CD4-positive, alpha-beta T cell (primary cell): ENCODE measurements around the gene SNAP47. TPM values are rescaled to one million over a fixed set of nuclear protein-coding genes. Genes with fewer than 3 reads are reported as not detected.

Experiments
- ATAC-seq: fragments of 200-7000 bp; cut with Tn5 transposase; one replicate; pipeline ENCODE4 v1.10.0; 2022; ENCODE audit warnings: mild to moderate bottlenecking; ENCODE audit not compliant: poor library complexity
- CTCF ChIA-PET: fragments of 350-600 bp; sonication (Branson Sonifier 250); formaldehyde crosslinking; loops from one replicate; lab custom pipeline; 2021; ENCODE audit warnings: antibody characterized with exemption, inconsistent platforms; lab: Charles Lee
- POLR2A ChIA-PET: fragments of 350-600 bp; sonication (Branson Sonifier 250); formaldehyde crosslinking; loops from one replicate; lab custom pipeline; 2021; ENCODE audit warnings: antibody characterized with exemption, inconsistent platforms; lab: Charles Lee
- DNase-seq, 14 experiments: peaks; one replicate each; pipeline ENCODE4 v3.0.0-alpha.2; 2013 to 2020; ENCODE audit warnings: mixed read lengths in 2 of 14
- H3K27ac ChIP-seq, 2 donors: one replicate each; pipeline versions ENCODE4 v1.5.1 to v1.7.0; 2013; ENCODE audit warnings: low read length in 2 of 2, low read depth in 1 of 2, mild to moderate bottlenecking in 1 of 2
- H3K27me3 ChIP-seq, 2 experiments: 1 replicate in 1 of 2; 2 replicates in 1 of 2; pipeline versions ENCODE4 v1.6.1 to v1.7.0; 2013; ENCODE audit warnings: low read length in 2 of 2, control low read depth in 1 of 2, mild to moderate bottlenecking in 1 of 2, moderate library complexity in 1 of 2; ENCODE audit not compliant: insufficient read depth in 2 of 2, control insufficient read depth in 1 of 2
- H3K36me3 ChIP-seq: one replicate; pipeline ENCODE4 v1.6.1; 2013; ENCODE audit warnings: low read length, control low read depth; ENCODE audit not compliant: insufficient read depth
- H3K4me1 ChIP-seq: one replicate; pipeline ENCODE4 v1.6.1; 2013; ENCODE audit warnings: low read length, control low read depth; ENCODE audit not compliant: insufficient read depth
- H3K4me3 ChIP-seq: one replicate; pipeline ENCODE4 v1.5.1; 2013; ENCODE audit warnings: mild to moderate bottlenecking, low read length, moderate library complexity
- H3K9me3 ChIP-seq, 2 experiments: 1 replicate in 1 of 2; 2 replicates in 1 of 2; pipeline versions ENCODE4 v1.6.1 to v1.7.0; 2013; ENCODE audit warnings: low read length in 2 of 2, mild to moderate bottlenecking in 2 of 2, control low read depth in 1 of 2, moderate library complexity in 1 of 2; ENCODE audit not compliant: control insufficient read depth in 1 of 2, insufficient read depth in 1 of 2
- H3K27ac Mint-ChIP-seq: one replicate; pipeline ENCODE4 v1.8.0; 2020; ENCODE audit warnings: mixed read lengths
- H3K27me3 Mint-ChIP-seq: one replicate; pipeline ENCODE4 v1.8.0; 2021; ENCODE audit warnings: mixed read lengths
- H3K36me3 Mint-ChIP-seq: one replicate; pipeline ENCODE4 v1.8.0; 2021; ENCODE audit warnings: low read depth, mixed read lengths
- H3K4me1 Mint-ChIP-seq: one replicate; pipeline ENCODE4 v1.8.0; 2021; ENCODE audit warnings: low read depth, mixed read lengths
- H3K4me3 Mint-ChIP-seq: one replicate; pipeline ENCODE4 v1.8.0; 2020; ENCODE audit warnings: mild to moderate bottlenecking, mixed read lengths
- H3K9me3 Mint-ChIP-seq: one replicate; pipeline ENCODE4 v1.8.0; 2020; ENCODE audit warnings: mixed read lengths
- CTCF ChIP-seq: fragments of 200-600 bp; IDR thresholded peaks from one replicate; pipeline ENCODE4 v1.8.0; 2022; ENCODE audit warnings: antibody characterized with exemption, mild to moderate bottlenecking
- intact Hi-C, 2 experiments: fragments of 100-400 bp; cut with DNase I in 1 of 2; cut with micrococcal nuclease in 1 of 2; formaldehyde crosslinking; loops; one replicate each; pipeline versions ENCODE4 v1.15.1 to v1.9.0; 2023 to 2025; cut with DNase I, micrococcal nuclease
- total RNA-seq, 174 experiments: library from RNA in 2 of 174; stranded (reverse) in 2 of 174; gene quantifications; one replicate each; pipeline ENCODE4 v1.2.3 and lab custom pipeline; 2021 to 2026

SNAP47 gene
- total RNA-seq, 2 experiments from 2014 or later: 12.8 to 14.0 TPM

- DNase-seq: no peak
- Histone ChIP-seq H3K4me1 (no peaks in the 10 kb centered on the region), H3K27ac (no peak overlapping the region), H3K4me3 (no peak overlapping the region), H3K36me3 (no peaks in the 10 kb centered on the region), H3K27me3 (peaks cover 0 to 10% of the 10 kb centered on the region in 2 experiments), H3K9me3 (peaks cover 6 to 7% of the 10 kb centered on the region in 2 experiments)
- POLR2A ChIA-PET: no interaction called here
- CTCF ChIA-PET: no interaction called here
- Mint-ChIP-seq H3K9me3 (peaks cover 6% of the 10 kb centered on the region), H3K4me3 (no peak overlapping the region), H3K27ac (no peak overlapping the region), H3K27me3 (peaks cover 10% of the 10 kb centered on the region), H3K4me1 (peaks cover 9% of the 10 kb centered on the region), H3K36me3 (peaks cover 10% of the 10 kb centered on the region)
- intact Hi-C loops: no loop called here
- TF ChIP-seq CTCF: no peak
- ATAC-seq: no peak
Measured at GRCh38 chr1:227809026-227809425, 73.8 kb downstream of the SNAP47 start.

GRCh38 chr1:227813962-227814361, 78.7 kb downstream of the SNAP47 start:
- Mint-ChIP-seq H3K36me3 (peaks cover 15% of the 10 kb centered on the region), H3K27me3 (no peaks in the 10 kb centered on the region), H3K4me3 (no peak overlapping the region), H3K4me1 (peaks cover 4% of the 10 kb centered on the region), H3K9me3 (peaks cover 8% of the 10 kb centered on the region), H3K27ac (no peak overlapping the region)
- peaks cover 5% of the 10 kb centered on the region for H3K4me1 ChIP-seq
- TF ChIP-seq CTCF: no peak
- H3K4me3 ChIP-seq: no peak overlapping the region
- H3K36me3 ChIP-seq: no peaks in the 10 kb centered on the region
- no peaks in the 10 kb centered on the region for H3K27me3 ChIP-seq
- no peak for ATAC-seq
- ChIA-PET CTCF (no interaction called here), POLR2A (no interaction called here)
- intact Hi-C loops: no loop called here
- DNase-seq: no peak
- peaks cover 8 to 30% of the 10 kb centered on the region in 2 experiments for H3K9me3 ChIP-seq
- no peak overlapping the region for H3K27ac ChIP-seq

DNA sequence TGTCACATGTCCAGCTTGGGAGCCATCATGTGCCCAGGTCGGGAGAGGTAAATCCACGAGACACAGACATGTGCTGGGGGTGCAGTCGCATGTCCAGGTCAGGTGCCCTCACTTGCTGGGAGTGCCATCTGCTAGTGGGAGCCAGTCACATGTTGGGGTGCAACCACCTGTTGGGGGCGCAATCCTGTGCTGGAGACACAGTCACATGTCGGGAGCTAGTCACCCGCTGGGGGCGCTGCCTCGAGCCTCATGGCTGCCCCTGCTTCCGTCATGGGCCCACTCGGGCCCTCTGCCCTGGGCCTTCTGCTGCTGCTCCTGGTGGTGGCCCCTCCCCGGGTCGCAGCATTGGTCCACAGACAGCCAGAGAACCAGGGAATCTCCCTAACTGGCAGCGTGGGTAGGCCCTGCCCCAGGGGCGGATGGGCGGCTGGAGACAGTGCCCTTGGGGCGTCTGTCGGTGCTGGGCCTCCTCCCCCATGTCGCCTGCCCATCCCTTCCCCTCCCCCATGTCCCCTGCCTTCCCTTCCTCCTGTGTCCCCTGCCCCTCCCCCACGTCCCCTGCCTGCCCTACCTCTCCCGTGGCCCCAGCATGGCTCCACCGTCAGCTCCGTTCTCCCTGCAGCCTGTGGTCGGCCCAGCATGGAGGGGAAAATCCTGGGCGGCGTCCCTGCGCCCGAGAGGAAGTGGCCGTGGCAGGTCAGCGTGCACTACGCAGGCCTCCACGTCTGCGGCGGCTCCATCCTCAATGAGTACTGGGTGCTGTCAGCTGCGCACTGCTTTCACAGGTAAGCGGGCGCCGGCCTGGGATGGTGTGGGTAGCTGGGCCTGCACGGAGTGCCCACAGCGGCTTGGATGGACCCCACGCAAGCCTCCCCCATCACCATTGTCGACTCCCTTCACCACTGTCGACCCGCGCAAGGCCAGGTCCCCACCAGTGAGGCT, 80.5 kb downstream of the SNAP47 start, which contains the start of gene PRSS38:
PRSS38 (plus strand) TSS at position 208 of the 942 bp plus-strand sequence; CDS start at position 250, 42 bp downstream.
- ATAC-seq (no peak), DNase-seq (no peak)
- Mint-ChIP-seq H3K9me3 (peaks cover 10% of the 10 kb centered on the region), H3K4me1 (no peaks in the 10 kb centered on the region), H3K27ac (no peak within 1 kb of the TSS), H3K36me3 (peaks cover 15% of the 10 kb centered on the region), H3K27me3 (no peaks in the 10 kb centered on the region), H3K4me3 (no peak within 1 kb of the TSS)
- H3K4me1 ChIP-seq: peaks cover 5% of the 10 kb centered on the region
- ChIA-PET POLR2A (no interaction called here), CTCF (no interaction called here)
- H3K36me3 ChIP-seq: no peaks in the 10 kb centered on the region
- intact Hi-C loops: no loop called here
- peaks cover 8 to 30% of the 10 kb centered on the region in 2 experiments for H3K9me3 ChIP-seq
- no peak within 1 kb of the TSS for H3K4me3 ChIP-seq
- no peaks in the 10 kb centered on the region for H3K27me3 ChIP-seq
- TF ChIP-seq CTCF: no peak
- H3K27ac ChIP-seq: no peak within 1 kb of the TSS
